Neural cell (in vitro differentiated cells): ENCODE measurements around the gene TNF. TPM values are rescaled to one million over a fixed set of nuclear protein-coding genes. Genes with fewer than 3 reads are reported as not detected.

Source experiments
- H2AFZ ChIP-seq: fragments of 200-600, 300-800 bp; sonication (generic), shearing (Covaris generic); 2 replicates; pipeline ENCODE4 v1.6.0; 2014; ENCODE audit warnings: low read depth, mild to moderate bottlenecking, antibody characterized with exemption, low read length, moderate library complexity
- H3F3A ChIP-seq: fragments of 200-600 bp; shearing (Covaris generic); 2 replicates; pipeline ENCODE4 v1.6.1; 2016; ENCODE audit warnings: mild to moderate bottlenecking, moderate library complexity, mixed read lengths, antibody characterized with exemption, low read length; ENCODE audit not compliant: insufficient read depth, poor library complexity, severe bottlenecking
- H3K27ac ChIP-seq: fragments of 200-600, 300-800 bp; sonication (generic), shearing (Covaris generic); 2 replicates; pipeline ENCODE4 v1.5.1; 2014; ENCODE audit warnings: mild to moderate bottlenecking, low read length, moderate library complexity
- H3K27me3 ChIP-seq: fragments of 300-800, 200-600 bp; sonication (generic), shearing (Covaris generic); 2 replicates; pipeline ENCODE4 v1.6.0; 2014; ENCODE audit warnings: mild to moderate bottlenecking, low read depth, low read length, moderate library complexity; ENCODE audit not compliant: insufficient read depth
- H3K36me3 ChIP-seq: fragments of 300-800, 200-600 bp; sonication (generic), shearing (Covaris generic); 2 replicates; pipeline ENCODE4 v1.5.1; 2014; ENCODE audit warnings: mild to moderate bottlenecking, antibody characterized with exemption, low read length, moderate library complexity; ENCODE audit not compliant: insufficient read depth
- H3K4me2 ChIP-seq: fragments of 300-800, 200-600 bp; sonication (generic), shearing (Covaris generic); 2 replicates; pipeline ENCODE4 v1.6.0; 2014; ENCODE audit warnings: mild to moderate bottlenecking, low read length
- H3K4me3 ChIP-seq: fragments of 300-800, 200-600 bp; sonication (generic), shearing (Covaris generic); 2 replicates; pipeline ENCODE4 v1.5.1; 2014; ENCODE audit warnings: mild to moderate bottlenecking, low read length, moderate library complexity
- H3K79me2 ChIP-seq: fragments of 200-600 bp; shearing (Covaris generic); replicated peaks from 2 replicates; pipeline ENCODE4 v1.6.0; 2014; ENCODE audit warnings: mild to moderate bottlenecking, low read length, moderate library complexity; ENCODE audit not compliant: insufficient read depth
- H3K9ac ChIP-seq: fragments of 300-800, 200-600 bp; sonication (generic), shearing (Covaris generic); 2 replicates; pipeline ENCODE4 v1.6.1; 2016; ENCODE audit warnings: mild to moderate bottlenecking, low read length, mixed read lengths
- H3K9me2 ChIP-seq: fragments of 200-600 bp; shearing (Covaris generic); 2 replicates; pipeline ENCODE4 v1.6.1; 2016; ENCODE audit warnings: mild to moderate bottlenecking, low read length, mixed read lengths; ENCODE audit not compliant: insufficient read depth
- H3K9me3 ChIP-seq: fragments of 200-600, 300-800 bp; sonication (generic), shearing (Covaris generic); 2 replicates; pipeline ENCODE4 v1.6.1; 2016; ENCODE audit warnings: mild to moderate bottlenecking, mixed run types, low read length, moderate library complexity, mixed read lengths
- H4K20me1 ChIP-seq: fragments of 200-600 bp; shearing (Covaris generic); 2 replicates; pipeline ENCODE4 v1.6.1; 2016; ENCODE audit warnings: mild to moderate bottlenecking, mixed run types; ENCODE audit not compliant: insufficient read depth
- EP300 ChIP-seq: fragments of 450-650 bp; conservative IDR thresholded peaks from 2 replicates; pipeline ENCODE4 v1.6.1; 2014; ENCODE audit warnings: antibody characterized with exemption, mild to moderate bottlenecking, moderate library complexity; ENCODE audit not compliant: poor library complexity, severe bottlenecking
- EZH2 ChIP-seq: fragments of 200-600, 300-800 bp; shearing (Covaris generic), sonication (generic); IDR thresholded peaks from 2 replicates; pipeline ENCODE4 v1.6.1; 2014; ENCODE audit warnings: antibody characterized with exemption, low read length, borderline replicate concordance, mild to moderate bottlenecking; ENCODE audit not compliant: insufficient read depth, poor library complexity, severe bottlenecking
- MXI1 ChIP-seq: fragments of 450-650 bp; conservative IDR thresholded peaks from 2 replicates; pipeline ENCODE4 v1.6.1; 2014; ENCODE audit warnings: antibody characterized with exemption, mild to moderate bottlenecking; ENCODE audit not compliant: poor library complexity, severe bottlenecking
- POLR2AphosphoS5 ChIP-seq: IDR thresholded peaks from 2 replicates; pipeline ENCODE4 v1.6.1; 2012
- RAD21 ChIP-seq: fragments of 450-650 bp; conservative IDR thresholded peaks from 2 replicates; pipeline ENCODE4 v1.6.1; 2014; ENCODE audit warnings: antibody characterized with exemption, mild to moderate bottlenecking, moderate library complexity
- SMC3 ChIP-seq: fragments of 450-650 bp; conservative IDR thresholded peaks from 2 replicates; pipeline ENCODE4 v1.6.1; 2014; ENCODE audit warnings: antibody characterized with exemption, mild to moderate bottlenecking, moderate library complexity; ENCODE audit not compliant: poor library complexity
- TAF1 ChIP-seq: IDR thresholded peaks from 2 replicates; pipeline ENCODE4 v1.6.1; 2012; ENCODE audit warnings: low read depth
- polyA plus RNA-seq: library from polyadenylated mRNA; depleted of rRNA; stranded (reverse); fragments of >200 nt; gene quantifications from 2 replicates; pipeline ENCODE4 v1.2.3, GENCODE V29; 2014
- TF ChIP-seq, protein P1 (sequence below): fragments of 450-650 bp; IDR thresholded peaks from 2 replicates; pipeline ENCODE4 v1.5.1; 2014; ENCODE audit warnings: antibody characterized with exemption, mild to moderate bottlenecking, moderate library complexity; ENCODE audit not compliant: poor library complexity, severe bottlenecking
- TF ChIP-seq, protein P2 (sequence below): IDR thresholded peaks from 2 replicates; pipeline ENCODE4 v1.6.1; 2012; ENCODE audit warnings: borderline replicate concordance

Gene TNF
- polyA plus RNA-seq, 1 donor from 2014 or later, result not detected

DNA sequence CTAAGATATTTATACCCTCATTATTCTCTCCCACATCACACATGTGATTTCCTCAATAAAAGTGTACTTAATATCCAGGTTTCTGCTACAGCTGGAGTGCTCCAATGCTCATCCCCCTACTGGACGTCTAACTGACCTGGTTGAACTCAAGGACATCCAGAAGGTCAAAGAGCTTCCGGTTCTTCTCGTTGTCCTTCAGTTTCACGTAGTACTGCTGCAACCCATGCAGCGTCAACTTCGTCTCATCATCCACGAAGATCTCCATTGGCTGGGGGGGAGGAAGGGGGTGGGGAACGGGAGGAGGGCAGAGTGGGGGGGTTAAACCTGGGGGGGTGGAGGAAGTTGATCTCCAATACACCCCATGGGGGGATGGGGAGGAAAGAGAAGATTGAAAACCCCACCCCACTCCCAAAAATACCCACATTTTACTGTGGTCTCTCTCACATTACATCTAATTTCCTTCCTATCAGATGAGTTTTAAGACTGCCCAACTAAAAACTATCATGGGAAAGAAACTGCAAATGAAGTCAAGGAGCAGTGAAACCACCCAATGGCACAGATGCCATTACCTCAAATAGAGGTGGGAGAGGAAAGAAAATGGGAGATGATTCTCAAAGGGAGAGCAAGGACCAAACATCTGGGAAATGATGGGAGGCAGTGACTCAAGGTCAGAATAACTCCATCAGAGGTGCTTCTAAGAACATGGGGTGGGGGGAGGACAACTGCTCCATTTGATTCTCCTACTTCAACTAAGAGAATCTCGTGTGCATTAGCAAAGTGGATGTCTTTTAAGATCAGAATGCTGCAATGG is 42.5 kb upstream of the TNF start:
- H4K20me1 ChIP-seq, result peaks cover 24% of the 10 kb centered on the region

DNA sequence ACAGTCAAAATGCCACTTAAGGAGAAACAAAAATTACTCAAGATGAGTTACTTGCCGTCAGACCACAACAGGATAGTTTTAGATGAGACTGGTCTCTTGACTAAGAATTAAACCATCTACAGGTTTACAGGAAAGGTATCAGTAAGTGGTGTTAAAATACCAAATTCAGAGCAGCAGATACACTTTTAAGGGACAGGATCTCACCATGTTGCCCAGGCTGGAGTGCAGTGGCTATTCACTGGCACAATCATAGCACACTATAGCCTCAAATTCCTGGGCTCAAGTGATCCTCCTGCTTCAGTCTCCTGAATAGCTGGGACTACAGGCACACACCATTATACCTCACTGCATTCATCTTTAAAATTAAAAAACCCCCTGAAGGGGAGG is 41.9 kb upstream of the TNF start:
- no peak overlapping the region for H3K9ac ChIP-seq
- peaks cover 25% of the 10 kb centered on the region for H3K79me2 ChIP-seq
- no peak overlapping the region for H3K4me3 ChIP-seq
- TF ChIP-seq POLR2AphosphoS5 (no peak), MXI1 (no peak), EZH2 (no peak), EP300 (no peak), TAF1 (no peak), RAD21 (no peak), SMC3 (no peak)
- TF ChIP-seq, protein P1, sequence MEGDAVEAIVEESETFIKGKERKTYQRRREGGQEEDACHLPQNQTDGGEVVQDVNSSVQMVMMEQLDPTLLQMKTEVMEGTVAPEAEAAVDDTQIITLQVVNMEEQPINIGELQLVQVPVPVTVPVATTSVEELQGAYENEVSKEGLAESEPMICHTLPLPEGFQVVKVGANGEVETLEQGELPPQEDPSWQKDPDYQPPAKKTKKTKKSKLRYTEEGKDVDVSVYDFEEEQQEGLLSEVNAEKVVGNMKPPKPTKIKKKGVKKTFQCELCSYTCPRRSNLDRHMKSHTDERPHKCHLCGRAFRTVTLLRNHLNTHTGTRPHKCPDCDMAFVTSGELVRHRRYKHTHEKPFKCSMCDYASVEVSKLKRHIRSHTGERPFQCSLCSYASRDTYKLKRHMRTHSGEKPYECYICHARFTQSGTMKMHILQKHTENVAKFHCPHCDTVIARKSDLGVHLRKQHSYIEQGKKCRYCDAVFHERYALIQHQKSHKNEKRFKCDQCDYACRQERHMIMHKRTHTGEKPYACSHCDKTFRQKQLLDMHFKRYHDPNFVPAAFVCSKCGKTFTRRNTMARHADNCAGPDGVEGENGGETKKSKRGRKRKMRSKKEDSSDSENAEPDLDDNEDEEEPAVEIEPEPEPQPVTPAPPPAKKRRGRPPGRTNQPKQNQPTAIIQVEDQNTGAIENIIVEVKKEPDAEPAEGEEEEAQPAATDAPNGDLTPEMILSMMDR, result no peak
- TF ChIP-seq, protein P2, sequence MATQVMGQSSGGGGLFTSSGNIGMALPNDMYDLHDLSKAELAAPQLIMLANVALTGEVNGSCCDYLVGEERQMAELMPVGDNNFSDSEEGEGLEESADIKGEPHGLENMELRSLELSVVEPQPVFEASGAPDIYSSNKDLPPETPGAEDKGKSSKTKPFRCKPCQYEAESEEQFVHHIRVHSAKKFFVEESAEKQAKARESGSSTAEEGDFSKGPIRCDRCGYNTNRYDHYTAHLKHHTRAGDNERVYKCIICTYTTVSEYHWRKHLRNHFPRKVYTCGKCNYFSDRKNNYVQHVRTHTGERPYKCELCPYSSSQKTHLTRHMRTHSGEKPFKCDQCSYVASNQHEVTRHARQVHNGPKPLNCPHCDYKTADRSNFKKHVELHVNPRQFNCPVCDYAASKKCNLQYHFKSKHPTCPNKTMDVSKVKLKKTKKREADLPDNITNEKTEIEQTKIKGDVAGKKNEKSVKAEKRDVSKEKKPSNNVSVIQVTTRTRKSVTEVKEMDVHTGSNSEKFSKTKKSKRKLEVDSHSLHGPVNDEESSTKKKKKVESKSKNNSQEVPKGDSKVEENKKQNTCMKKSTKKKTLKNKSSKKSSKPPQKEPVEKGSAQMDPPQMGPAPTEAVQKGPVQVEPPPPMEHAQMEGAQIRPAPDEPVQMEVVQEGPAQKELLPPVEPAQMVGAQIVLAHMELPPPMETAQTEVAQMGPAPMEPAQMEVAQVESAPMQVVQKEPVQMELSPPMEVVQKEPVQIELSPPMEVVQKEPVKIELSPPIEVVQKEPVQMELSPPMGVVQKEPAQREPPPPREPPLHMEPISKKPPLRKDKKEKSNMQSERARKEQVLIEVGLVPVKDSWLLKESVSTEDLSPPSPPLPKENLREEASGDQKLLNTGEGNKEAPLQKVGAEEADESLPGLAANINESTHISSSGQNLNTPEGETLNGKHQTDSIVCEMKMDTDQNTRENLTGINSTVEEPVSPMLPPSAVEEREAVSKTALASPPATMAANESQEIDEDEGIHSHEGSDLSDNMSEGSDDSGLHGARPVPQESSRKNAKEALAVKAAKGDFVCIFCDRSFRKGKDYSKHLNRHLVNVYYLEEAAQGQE, result no peak
- no peaks in the 10 kb centered on the region for H3K27me3 ChIP-seq
- H3K9me2 ChIP-seq, result no peaks in the 10 kb centered on the region
- H4K20me1 ChIP-seq, result peaks cover 28% of the 10 kb centered on the region
- H3K9me3 ChIP-seq, result no peaks in the 10 kb centered on the region
- peaks cover 2% of the 10 kb centered on the region for H3F3A ChIP-seq
- no peak overlapping the region for H3K4me2 ChIP-seq
- H2AFZ ChIP-seq, result no peak overlapping the region
- no peaks in the 10 kb centered on the region for H3K36me3 ChIP-seq
- no peak overlapping the region for H3K27ac ChIP-seq

More for the DNA sequence above, 42.5 kb upstream of the TNF start:
- no peaks in the 10 kb centered on the region for H3K9me2 ChIP-seq
- H3K4me2 ChIP-seq, result no peak overlapping the region
- no peaks in the 10 kb centered on the region for H3K36me3 ChIP-seq
- no peaks in the 10 kb centered on the region for H3K9me3 ChIP-seq
- TF ChIP-seq POLR2AphosphoS5 (peak; percentile 5), SMC3 (no peak)
- H3K79me2 ChIP-seq, result peaks cover 19% of the 10 kb centered on the region
- no peak overlapping the region for H2AFZ ChIP-seq
- no peak overlapping the region for H3K4me3 ChIP-seq
- H3F3A ChIP-seq, result peaks cover 3% of the 10 kb centered on the region
- no peaks in the 10 kb centered on the region for H3K27me3 ChIP-seq
- no peak overlapping the region for H3K9ac ChIP-seq
- no peak overlapping the region for H3K27ac ChIP-seq
